Endothelial cell of umbilical vein (primary cell): ENCODE data around the gene SURF1.

Experiments
- CTCF ChIP-seq, 2 donors: IDR thresholded peaks; 1 replicate in 1 of 2; 2 replicates in 1 of 2; pipeline ENCODE4 v1.5.1; 2011; ENCODE audit warnings: low read length in 2 of 2, mild to moderate bottlenecking in 2 of 2, moderate library complexity in 2 of 2, control low read depth in 1 of 2, inconsistent platforms in 1 of 2, low read depth in 1 of 2; ENCODE audit not compliant: insufficient read depth in 1 of 2; ENCODE audit errors: extremely low read depth in 1 of 2
- EZH2 ChIP-seq: IDR thresholded peaks from 2 replicates; pipeline ENCODE4 v1.6.1; 2012; ENCODE audit warnings: borderline replicate concordance, low read depth, mild to moderate bottlenecking, moderate library complexity, low read length, inconsistent platforms; ENCODE audit not compliant: severe bottlenecking
- GATA2 ChIP-seq: IDR thresholded peaks from 2 replicates; pipeline ENCODE4 v1.7.0; 2011; ENCODE audit warnings: low read depth, mild to moderate bottlenecking, moderate library complexity, mixed read lengths, low read length; ENCODE audit not compliant: insufficient read length, insufficient read depth
- MAX ChIP-seq: IDR thresholded peaks from 2 replicates; pipeline ENCODE4 v1.6.1; 2011; ENCODE audit not compliant: insufficient read depth, insufficient read length
- POLR2A ChIP-seq: IDR thresholded peaks from 2 replicates; pipeline ENCODE4 v1.6.1; 2012; ENCODE audit warnings: low read depth, mild to moderate bottlenecking, control low read depth, low read length
- POLR2AphosphoS5 ChIP-seq: IDR thresholded peaks from 2 replicates; pipeline ENCODE4 v1.6.1; 2012; ENCODE audit warnings: low read depth, mild to moderate bottlenecking, control low read depth, low read length, moderate library complexity; ENCODE audit not compliant: insufficient read depth

DNA sequence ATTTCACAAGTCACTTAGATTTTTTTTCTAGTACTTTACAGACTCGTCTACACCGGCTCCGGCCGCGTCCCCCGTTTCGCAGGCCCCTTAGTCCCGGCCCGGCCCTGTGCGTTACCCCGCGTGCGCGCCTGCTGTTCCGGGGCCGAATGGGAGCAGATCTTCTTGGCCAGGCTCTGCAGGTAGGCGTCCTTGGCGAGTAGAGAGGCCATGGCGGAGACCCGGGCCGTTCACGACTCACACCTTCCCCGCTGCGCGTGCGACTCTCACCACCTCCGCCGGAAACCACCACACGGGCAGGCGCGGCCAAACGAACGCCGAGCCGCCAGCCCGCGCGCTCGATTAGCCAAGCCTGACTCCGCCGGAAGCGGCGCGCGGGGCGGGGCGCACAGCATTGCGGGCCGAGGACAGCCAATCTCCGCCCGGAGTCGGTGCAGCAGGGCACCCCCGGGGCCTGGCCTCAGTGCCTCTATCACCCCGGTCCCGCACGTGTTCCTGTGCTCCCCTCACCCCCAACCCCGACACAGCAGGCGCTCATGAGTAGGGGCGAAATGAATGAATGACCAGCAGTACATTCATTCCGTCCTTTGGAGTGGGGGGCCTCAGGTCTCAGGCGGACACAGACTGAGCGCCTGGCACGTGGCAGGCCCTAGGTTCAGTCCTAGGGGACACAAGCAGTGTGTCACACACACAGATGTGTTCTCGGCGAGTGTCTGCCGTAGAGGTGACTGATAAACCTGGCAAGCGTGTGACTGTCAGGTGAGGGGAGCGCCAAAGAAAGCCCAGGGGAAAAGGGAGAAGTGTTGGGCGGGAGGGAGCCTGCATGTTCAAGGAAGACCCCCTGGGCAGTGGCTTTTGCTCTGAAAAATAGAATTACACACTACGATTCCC lies 20.1 kb downstream of the SURF1 start, which contains the start of gene SURF6:
- TF ChIP-seq CTCF (IDR thresholded peaks at IDR 0.05; ENCODE audit: extremely low read depth in 1 of 2, insufficient read depth in 1 of 2, low read depth in 1 of 2, low read length in 2 of 2) = no peak
- TF ChIP-seq POLR2A = peak; percentile 86
- TF ChIP-seq GATA2 = no peak
- TF ChIP-seq POLR2AphosphoS5 = peak; percentile 98
- peak; percentile 85 for TF ChIP-seq MAX
- no peak for TF ChIP-seq EZH2
